Mammary epithelial cell (primary cell): ENCODE data around the gene PASK.
"Not testable (repeated sequence)": the region's sequence is repeated elsewhere in the genome, so short reads cannot be mapped to it uniquely, and the experiment has no call there.

Experiments
- EZH2 ChIP-seq: IDR thresholded peaks from 2 replicates; pipeline ENCODE4 v1.6.1; 2012; ENCODE audit warnings: low read length, inconsistent platforms, borderline replicate concordance
- TF ChIP-seq, protein P1 (sequence below), 2 donors: IDR thresholded peaks in 1 of 2; conservative IDR thresholded peaks in 1 of 2; 2 replicates each; pipeline ENCODE4 v1.5.1; 2011 to 2012; ENCODE audit warnings: inconsistent platforms in 2 of 2, low read length in 2 of 2, mild to moderate bottlenecking in 2 of 2, control low read depth in 1 of 2, low read depth in 1 of 2; ENCODE audit not compliant: insufficient read depth in 1 of 2; ENCODE audit errors: extremely low read depth in 1 of 2

DNA sequence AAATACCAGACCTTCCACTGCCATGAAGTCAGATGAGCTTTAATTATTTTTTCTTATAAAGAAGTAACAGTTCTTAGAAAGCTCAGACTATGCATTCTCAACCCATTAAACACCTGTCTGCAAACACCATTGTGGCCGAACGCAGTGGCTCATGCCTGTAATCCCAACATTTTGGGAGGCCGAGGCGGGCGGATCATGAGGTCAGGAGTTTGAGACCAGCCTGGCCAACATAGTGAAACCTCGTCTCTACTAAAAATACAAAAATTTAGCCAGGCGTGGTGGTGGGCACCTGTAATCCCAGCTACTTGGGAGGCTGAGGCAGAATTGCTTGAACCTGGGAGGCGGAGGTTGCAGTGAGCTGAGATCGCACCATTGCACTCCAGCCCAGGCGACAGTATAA is 44.7 kb downstream of the PASK start:
- TF ChIP-seq, protein P1, sequence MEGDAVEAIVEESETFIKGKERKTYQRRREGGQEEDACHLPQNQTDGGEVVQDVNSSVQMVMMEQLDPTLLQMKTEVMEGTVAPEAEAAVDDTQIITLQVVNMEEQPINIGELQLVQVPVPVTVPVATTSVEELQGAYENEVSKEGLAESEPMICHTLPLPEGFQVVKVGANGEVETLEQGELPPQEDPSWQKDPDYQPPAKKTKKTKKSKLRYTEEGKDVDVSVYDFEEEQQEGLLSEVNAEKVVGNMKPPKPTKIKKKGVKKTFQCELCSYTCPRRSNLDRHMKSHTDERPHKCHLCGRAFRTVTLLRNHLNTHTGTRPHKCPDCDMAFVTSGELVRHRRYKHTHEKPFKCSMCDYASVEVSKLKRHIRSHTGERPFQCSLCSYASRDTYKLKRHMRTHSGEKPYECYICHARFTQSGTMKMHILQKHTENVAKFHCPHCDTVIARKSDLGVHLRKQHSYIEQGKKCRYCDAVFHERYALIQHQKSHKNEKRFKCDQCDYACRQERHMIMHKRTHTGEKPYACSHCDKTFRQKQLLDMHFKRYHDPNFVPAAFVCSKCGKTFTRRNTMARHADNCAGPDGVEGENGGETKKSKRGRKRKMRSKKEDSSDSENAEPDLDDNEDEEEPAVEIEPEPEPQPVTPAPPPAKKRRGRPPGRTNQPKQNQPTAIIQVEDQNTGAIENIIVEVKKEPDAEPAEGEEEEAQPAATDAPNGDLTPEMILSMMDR (conservative IDR thresholded peaks at IDR 0.05 in 1 of 2, IDR thresholded peaks at IDR 0.05 in 1 of 2; ENCODE audit: extremely low read depth in 1 of 2, insufficient read depth in 1 of 2, low read depth in 1 of 2, low read length in 2 of 2) = not testable (repeated sequence)
- not testable (repeated sequence) for TF ChIP-seq EZH2
